ENCODE results near the gene P3H3.

DNA sequence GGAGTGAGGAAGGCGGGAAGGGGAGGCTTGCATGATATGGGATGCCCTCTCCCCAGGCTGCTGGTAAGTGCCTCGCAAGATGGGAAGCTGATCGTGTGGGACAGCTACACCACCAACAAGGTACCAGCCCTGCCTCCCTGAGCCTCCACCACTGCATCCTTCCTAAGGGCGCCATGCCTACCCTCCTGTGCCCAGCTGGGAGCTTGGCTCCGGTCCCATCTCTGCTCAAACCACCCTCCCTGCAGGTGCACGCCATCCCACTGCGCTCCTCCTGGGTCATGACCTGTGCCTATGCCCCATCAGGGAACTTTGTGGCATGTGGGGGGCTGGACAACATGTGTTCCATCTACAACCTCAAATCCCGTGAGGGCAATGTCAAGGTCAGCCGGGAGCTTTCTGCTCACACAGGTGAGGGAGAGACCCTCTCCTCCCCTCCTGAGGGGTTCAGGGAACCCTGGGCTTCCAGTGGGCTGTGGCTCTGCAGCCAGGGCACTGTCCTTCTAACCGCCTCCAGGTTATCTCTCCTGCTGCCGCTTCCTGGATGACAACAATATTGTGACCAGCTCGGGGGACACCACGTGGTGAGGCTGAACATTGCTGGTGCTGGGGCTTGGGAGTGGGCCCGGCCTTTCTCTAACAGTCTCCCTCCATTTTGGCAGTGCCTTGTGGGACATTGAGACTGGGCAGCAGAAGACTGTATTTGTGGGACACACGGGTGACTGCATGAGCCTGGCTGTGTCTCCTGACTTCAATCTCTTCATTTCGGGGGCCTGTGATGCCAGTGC, 15.1 kb downstream of the P3H3 start:
- TF ChIP-seq RAD21 (IDR thresholded peaks at IDR 0.05) = peak in 1 of 2 donors; percentile 42
- TF ChIP-seq, protein P1, sequence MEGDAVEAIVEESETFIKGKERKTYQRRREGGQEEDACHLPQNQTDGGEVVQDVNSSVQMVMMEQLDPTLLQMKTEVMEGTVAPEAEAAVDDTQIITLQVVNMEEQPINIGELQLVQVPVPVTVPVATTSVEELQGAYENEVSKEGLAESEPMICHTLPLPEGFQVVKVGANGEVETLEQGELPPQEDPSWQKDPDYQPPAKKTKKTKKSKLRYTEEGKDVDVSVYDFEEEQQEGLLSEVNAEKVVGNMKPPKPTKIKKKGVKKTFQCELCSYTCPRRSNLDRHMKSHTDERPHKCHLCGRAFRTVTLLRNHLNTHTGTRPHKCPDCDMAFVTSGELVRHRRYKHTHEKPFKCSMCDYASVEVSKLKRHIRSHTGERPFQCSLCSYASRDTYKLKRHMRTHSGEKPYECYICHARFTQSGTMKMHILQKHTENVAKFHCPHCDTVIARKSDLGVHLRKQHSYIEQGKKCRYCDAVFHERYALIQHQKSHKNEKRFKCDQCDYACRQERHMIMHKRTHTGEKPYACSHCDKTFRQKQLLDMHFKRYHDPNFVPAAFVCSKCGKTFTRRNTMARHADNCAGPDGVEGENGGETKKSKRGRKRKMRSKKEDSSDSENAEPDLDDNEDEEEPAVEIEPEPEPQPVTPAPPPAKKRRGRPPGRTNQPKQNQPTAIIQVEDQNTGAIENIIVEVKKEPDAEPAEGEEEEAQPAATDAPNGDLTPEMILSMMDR (IDR thresholded peaks at IDR 0.05; ENCODE audit: low read depth, low read length, missing input control) = peak; percentile 4
- TF ChIP-seq, protein P2, sequence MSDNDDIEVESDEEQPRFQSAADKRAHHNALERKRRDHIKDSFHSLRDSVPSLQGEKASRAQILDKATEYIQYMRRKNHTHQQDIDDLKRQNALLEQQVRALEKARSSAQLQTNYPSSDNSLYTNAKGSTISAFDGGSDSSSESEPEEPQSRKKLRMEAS (IDR thresholded peaks at IDR 0.05) = no peak
- TF ChIP-seq SP1 (IDR thresholded peaks at IDR 0.05) = no peak
- no peak for TF ChIP-seq YY1 (IDR thresholded peaks at IDR 0.05)
- TF ChIP-seq GABPA (IDR thresholded peaks at IDR 0.05 in 1 of 2, conservative IDR thresholded peaks at IDR 0.05 in 1 of 2) = no peak
- TF ChIP-seq, protein P3, sequence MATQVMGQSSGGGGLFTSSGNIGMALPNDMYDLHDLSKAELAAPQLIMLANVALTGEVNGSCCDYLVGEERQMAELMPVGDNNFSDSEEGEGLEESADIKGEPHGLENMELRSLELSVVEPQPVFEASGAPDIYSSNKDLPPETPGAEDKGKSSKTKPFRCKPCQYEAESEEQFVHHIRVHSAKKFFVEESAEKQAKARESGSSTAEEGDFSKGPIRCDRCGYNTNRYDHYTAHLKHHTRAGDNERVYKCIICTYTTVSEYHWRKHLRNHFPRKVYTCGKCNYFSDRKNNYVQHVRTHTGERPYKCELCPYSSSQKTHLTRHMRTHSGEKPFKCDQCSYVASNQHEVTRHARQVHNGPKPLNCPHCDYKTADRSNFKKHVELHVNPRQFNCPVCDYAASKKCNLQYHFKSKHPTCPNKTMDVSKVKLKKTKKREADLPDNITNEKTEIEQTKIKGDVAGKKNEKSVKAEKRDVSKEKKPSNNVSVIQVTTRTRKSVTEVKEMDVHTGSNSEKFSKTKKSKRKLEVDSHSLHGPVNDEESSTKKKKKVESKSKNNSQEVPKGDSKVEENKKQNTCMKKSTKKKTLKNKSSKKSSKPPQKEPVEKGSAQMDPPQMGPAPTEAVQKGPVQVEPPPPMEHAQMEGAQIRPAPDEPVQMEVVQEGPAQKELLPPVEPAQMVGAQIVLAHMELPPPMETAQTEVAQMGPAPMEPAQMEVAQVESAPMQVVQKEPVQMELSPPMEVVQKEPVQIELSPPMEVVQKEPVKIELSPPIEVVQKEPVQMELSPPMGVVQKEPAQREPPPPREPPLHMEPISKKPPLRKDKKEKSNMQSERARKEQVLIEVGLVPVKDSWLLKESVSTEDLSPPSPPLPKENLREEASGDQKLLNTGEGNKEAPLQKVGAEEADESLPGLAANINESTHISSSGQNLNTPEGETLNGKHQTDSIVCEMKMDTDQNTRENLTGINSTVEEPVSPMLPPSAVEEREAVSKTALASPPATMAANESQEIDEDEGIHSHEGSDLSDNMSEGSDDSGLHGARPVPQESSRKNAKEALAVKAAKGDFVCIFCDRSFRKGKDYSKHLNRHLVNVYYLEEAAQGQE (IDR thresholded peaks at IDR 0.05) = no peak
- TF ChIP-seq TAF1 (conservative IDR thresholded peaks at IDR 0.05) = no peak
- TF ChIP-seq, protein P4, sequence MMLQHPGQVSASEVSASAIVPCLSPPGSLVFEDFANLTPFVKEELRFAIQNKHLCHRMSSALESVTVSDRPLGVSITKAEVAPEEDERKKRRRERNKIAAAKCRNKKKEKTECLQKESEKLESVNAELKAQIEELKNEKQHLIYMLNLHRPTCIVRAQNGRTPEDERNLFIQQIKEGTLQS (IDR thresholded peaks at IDR 0.05) = no peak
- TF ChIP-seq RXRA (IDR thresholded peaks at IDR 0.05) = no peak
- TF ChIP-seq NR2F2 (IDR thresholded peaks at IDR 0.05) = no peak
- no peak for TF ChIP-seq EGR1 (IDR thresholded peaks at IDR 0.05; ENCODE audit: low read depth in 2 of 2)
- no peak for TF ChIP-seq JUND (IDR thresholded peaks at IDR 0.05)
- no peak for TF ChIP-seq FOXA1 (IDR thresholded peaks at IDR 0.05)

Data from liver (tissue), 3 donors.